H1 (cell line): ENCODE results near the gene RPS21. TPM values are rescaled to one million over a fixed set of nuclear protein-coding genes. Genes with fewer than 3 reads are reported as not detected.

Source experiments
- CBX8 ChIP-seq: fragments of 300-800, 300-1000 bp; sonication (generic); IDR thresholded peaks from 2 replicates; pipeline ENCODE4 v1.7.1; 2016; ENCODE audit warnings: low read depth, low read length, borderline replicate concordance
- RBBP5 ChIP-seq: IDR thresholded peaks from 2 replicates; pipeline ENCODE4 v1.7.1; 2012; ENCODE audit warnings: low read depth, mild to moderate bottlenecking, inconsistent platforms, low read length, moderate library complexity, borderline replicate concordance
- RFX5 ChIP-seq: IDR thresholded peaks from 2 replicates; pipeline ENCODE4 v1.6.1; 2011; ENCODE audit warnings: low read depth, low read length, improper control_type of control experiment, borderline replicate concordance
- SIN3A ChIP-seq, 2 experiments: IDR thresholded peaks in 1 of 2; conservative IDR thresholded peaks in 1 of 2; 2 replicates each; pipeline ENCODE4 v1.6.1; 2011 to 2012; ENCODE audit warnings: low read length in 2 of 2, improper control_type of control experiment in 1 of 2, low read depth in 1 of 2, mild to moderate bottlenecking in 1 of 2
- SIRT6 ChIP-seq: IDR thresholded peaks from one replicate; pipeline ENCODE4 v1.7.1; 2012; ENCODE audit warnings: low read length, inconsistent platforms
- TAF1 ChIP-seq: IDR thresholded peaks from 2 replicates; pipeline ENCODE4 v1.6.1; 2011; ENCODE audit warnings: mild to moderate bottlenecking, low read depth, low read length
- TCF12 ChIP-seq: IDR thresholded peaks from 2 replicates; pipeline ENCODE4 v1.6.1; 2011; ENCODE audit warnings: low read depth, mild to moderate bottlenecking, low read length
- TEAD4 ChIP-seq: IDR thresholded peaks from 2 replicates; pipeline ENCODE4 v1.6.1; 2012; ENCODE audit warnings: low read depth, low read length, inconsistent platforms, mixed read lengths
- polyA plus RNA-seq, 7 experiments: library from polyadenylated mRNA; depleted of rRNA in 3 of 7; stranded (reverse) in 5 of 7; unstranded in 2 of 7; fragments of >200 nt in 5 of 7; fragments of 200-250 nt in 2 of 7; gene quantifications; 1 replicate in 5 of 7; 2 replicates in 1 of 7; 4 replicates in 1 of 7; pipeline versions ENCODE4 v1.2.1 to v1.2.3, GENCODE V29; 2011 to 2013; ENCODE audit warnings: missing spikeins in 2 of 7, mixed read lengths in 2 of 7
- total RNA-seq: library from RNA; stranded (reverse); fragmentation: NEBNext Ultra II Directional; extraction: Animal tissue kit (Norgen Biotek cat#: 25700); gene quantifications from 2 replicates; pipeline ENCODE4 v1.2.1, GENCODE V29; 2021

RPS21 gene
- total and polyA plus RNA-seq, 2 of the 8 experiments (the other 6 are each of a cell fraction or from before 2014, with no cell fraction given) = 1,787 to 7,219 TPM

DNA sequence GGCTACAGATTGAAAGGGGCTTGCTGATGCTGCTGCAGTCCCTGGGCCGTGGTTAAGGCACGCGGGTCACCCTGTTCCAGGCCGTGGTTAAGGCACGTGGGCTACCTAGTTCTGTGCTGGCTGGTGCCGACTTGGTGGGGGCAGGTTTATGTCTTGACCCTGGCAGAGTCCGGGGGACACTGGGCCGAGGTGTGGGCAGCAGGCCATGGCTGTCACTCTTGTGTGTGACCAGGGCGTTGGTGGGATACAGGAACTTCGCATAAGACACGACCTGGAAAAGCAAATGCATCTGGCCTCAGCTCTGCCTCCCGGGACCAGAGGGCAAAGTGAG, 6.4 kb downstream of the RPS21 start (continued):
- TF ChIP-seq TCF12 = no peak
- no peak for TF ChIP-seq TEAD4
- no peak for TF ChIP-seq SIN3A (conservative IDR thresholded peaks at IDR 0.05 in 1 of 2, IDR thresholded peaks at IDR 0.05 in 1 of 2; ENCODE audit: low read depth in 1 of 2, low read length in 2 of 2)
- TF ChIP-seq RBBP5 = no peak
- TF ChIP-seq TAF1 = no peak
- TF ChIP-seq CBX8 = no peak
- no peak for TF ChIP-seq RFX5
- no peak for TF ChIP-seq SIRT6
- TF ChIP-seq, all 59 proteins: peak for 0
